Thymus (tissue), 14 donors: ENCODE measurements around the gene EFEMP2. TPM values are rescaled to one million over a fixed set of nuclear protein-coding genes. Genes with fewer than 3 reads are reported as not detected.

Experiments
- DNase-seq, 9 donors: peaks; one replicate each; pipeline ENCODE4 v3.0.0-alpha.2; 2013; ENCODE audit warnings: low spot score in 9 of 9, low read depth in 6 of 9, missing footprints in 1 of 9
- H3K27ac ChIP-seq, 2 donors: one replicate each; pipeline ENCODE4 v1.5.1; 2013; ENCODE audit warnings: control low read depth in 1 of 2, low read depth in 1 of 2, low read length in 1 of 2, mild to moderate bottlenecking in 1 of 2, moderate library complexity in 1 of 2
- H3K27me3 ChIP-seq, 2 donors: one replicate each; pipeline ENCODE4 v1.5.1; 2013; ENCODE audit warnings: low read length in 1 of 2; ENCODE audit not compliant: control insufficient read depth in 2 of 2, insufficient read depth in 1 of 2
- H3K36me3 ChIP-seq, 2 donors: one replicate each; pipeline ENCODE4 v1.5.1; 2013; ENCODE audit warnings: low read length in 1 of 2, mild to moderate bottlenecking in 1 of 2, moderate library complexity in 1 of 2; ENCODE audit not compliant: control insufficient read depth in 2 of 2, insufficient read depth in 2 of 2
- H3K4me1 ChIP-seq, 2 donors: one replicate each; pipeline ENCODE4 v1.5.1; 2013; ENCODE audit warnings: low read length in 2 of 2; ENCODE audit not compliant: control insufficient read depth in 2 of 2, insufficient read depth in 2 of 2
- H3K4me3 ChIP-seq, 2 donors: one replicate each; pipeline ENCODE4 v1.5.1; 2013; ENCODE audit warnings: low read length in 2 of 2, control low read depth in 1 of 2, mild to moderate bottlenecking in 1 of 2
- H3K9me3 ChIP-seq, 2 donors: one replicate each; pipeline ENCODE4 v1.5.1; 2013; ENCODE audit warnings: low read length in 1 of 2, mild to moderate bottlenecking in 1 of 2; ENCODE audit not compliant: control insufficient read depth in 2 of 2, insufficient read depth in 1 of 2
- WGBS: extraction: QIAGEN DNeasy Blood & Tissue Kit; methylation state at CpG from one replicate; pipeline ENCODE4 v1.1.7; 2013; 5-methylcytosine and 5-hydroxymethylcytosine counted together
- long read RNA-seq, 10 donors: transcript quantifications; one replicate each; lab custom pipeline, GENCODE V29; 2026
- polyA plus RNA-seq: library from polyadenylated mRNA; stranded (reverse); fragments of 200-250 nt; gene quantifications from one replicate; pipeline ENCODE4 v1.2.3, GENCODE V29; 2013
- total RNA-seq: library from RNA; stranded (reverse); fragments of 120-200 nt; gene quantifications from one replicate; pipeline ENCODE4 v1.2.4, GENCODE V29; 2013
- donor health status: healthy.

EFEMP2 gene
- total RNA-seq (11.9 TPM), polyA plus RNA-seq (41.8 TPM)
- long read RNA-seq, donor 1, partial matches to known transcripts = 0 of 1 reads
- long read RNA-seq, donor 1, other reads (novel, unspliced or antisense) = 0 of 1 reads
- long read RNA-seq, donor 2 = 0 reads
- long read RNA-seq, donor 3, transcript EFEMP2-201 (11 exons, 2,034 nt) = major isoform, 7 of 7 reads
- long read RNA-seq, donor 3, partial matches to known transcripts = 0 of 7 reads
- long read RNA-seq, donor 3, other reads (novel, unspliced or antisense) = 0 of 7 reads
- long read RNA-seq, donor 4, partial matches to known transcripts = 0 of 3 reads
- long read RNA-seq, donor 4, other reads (novel, unspliced or antisense) = 0 of 3 reads
- long read RNA-seq, donor 5, transcript EFEMP2-201 (11 exons, 2,034 nt) = major isoform, 18 of 21 reads
- long read RNA-seq, donor 5, partial matches to known transcripts = 0 of 21 reads
- long read RNA-seq, donor 5, other reads (novel, unspliced or antisense) = 0 of 21 reads
- long read RNA-seq, donor 6, transcript EFEMP2-201 (11 exons, 2,034 nt) = major isoform, 13 of 15 reads
- long read RNA-seq, donor 6, partial matches to known transcripts = 0 of 15 reads
- long read RNA-seq, donor 6, other reads (novel, unspliced or antisense) = 0 of 15 reads
- long read RNA-seq, donor 7, partial matches to known transcripts = 0 of 5 reads
- long read RNA-seq, donor 7, other reads (novel, unspliced or antisense) = 0 of 5 reads
- long read RNA-seq, donor 8, partial matches to known transcripts = 0 of 2 reads
- long read RNA-seq, donor 8, other reads (novel, unspliced or antisense) = 0 of 2 reads
- long read RNA-seq, donor 9, transcript EFEMP2-201 (11 exons, 2,034 nt) = major isoform, 8 of 8 reads
- long read RNA-seq, donor 9, partial matches to known transcripts = 0 of 8 reads
- long read RNA-seq, donor 9, other reads (novel, unspliced or antisense) = 0 of 8 reads
- long read RNA-seq, donor 10, transcript EFEMP2-201 (11 exons, 2,034 nt) = major isoform, 5 of 8 reads
- long read RNA-seq, donor 10, partial matches to known transcripts = 0 of 8 reads
- long read RNA-seq, donor 10, other reads (novel, unspliced or antisense) = 0 of 8 reads

DNA sequence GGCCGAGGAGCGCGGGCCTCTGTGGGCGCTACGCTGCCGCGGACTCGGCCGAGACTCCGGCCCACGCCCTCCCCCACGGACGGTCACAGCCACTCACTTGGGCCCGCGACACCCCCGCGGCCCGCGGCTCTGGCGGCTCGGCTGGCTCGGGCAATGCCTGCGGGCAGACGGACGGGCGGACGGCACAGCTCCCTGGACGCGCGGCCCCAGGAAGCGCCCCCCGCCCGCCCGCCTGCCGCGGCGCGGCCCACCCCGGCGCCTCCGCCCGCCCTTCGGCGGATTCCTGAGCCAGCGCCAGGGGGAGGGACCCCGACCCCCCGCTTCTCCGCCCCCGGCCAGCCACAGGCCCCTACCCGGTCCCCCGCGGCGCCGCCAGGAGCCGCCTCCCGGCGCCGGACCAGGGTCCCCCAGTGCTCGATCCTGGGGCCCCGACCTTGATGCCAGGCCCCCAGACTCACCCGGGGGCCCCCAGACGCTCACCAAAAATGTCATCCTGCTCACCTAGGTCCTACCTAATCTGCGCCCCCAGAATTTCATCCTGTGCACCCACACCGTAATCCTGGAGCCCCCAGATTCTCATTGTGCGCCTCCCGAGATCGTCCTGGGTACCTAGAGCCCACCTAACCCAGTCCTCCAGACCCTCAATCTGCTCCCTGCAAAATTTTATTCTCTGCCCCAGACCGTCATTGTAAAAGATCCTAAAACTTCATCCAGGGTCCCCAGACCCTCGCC lies at the start of gene EFEMP2:
Gene EFEMP2 (minus strand): TSS at position 215 of the 732 bp plus-strand sequence. CDS start 446 bp downstream, outside the sequence.
- peaks cover 10 to 15% of the 10 kb centered on the region in 2 donors for H3K4me1 ChIP-seq
- peak within 1 kb of the TSS; percentile 49 to 62 for H3K4me3 ChIP-seq
- no peaks in the 10 kb centered on the region for H3K9me3 ChIP-seq
- peaks cover 0 to 9% of the 10 kb centered on the region in 2 donors for H3K36me3 ChIP-seq
- DNase-seq = no peak
- H3K27me3 ChIP-seq = peaks cover 11 to 42% of the 10 kb centered on the region in 2 donors
- peak within 1 kb of the TSS; percentile 23 to 61 for H3K27ac ChIP-seq
- WGBS = 9% methylated on average over 68 of the region's 69 CpGs

DNA sequence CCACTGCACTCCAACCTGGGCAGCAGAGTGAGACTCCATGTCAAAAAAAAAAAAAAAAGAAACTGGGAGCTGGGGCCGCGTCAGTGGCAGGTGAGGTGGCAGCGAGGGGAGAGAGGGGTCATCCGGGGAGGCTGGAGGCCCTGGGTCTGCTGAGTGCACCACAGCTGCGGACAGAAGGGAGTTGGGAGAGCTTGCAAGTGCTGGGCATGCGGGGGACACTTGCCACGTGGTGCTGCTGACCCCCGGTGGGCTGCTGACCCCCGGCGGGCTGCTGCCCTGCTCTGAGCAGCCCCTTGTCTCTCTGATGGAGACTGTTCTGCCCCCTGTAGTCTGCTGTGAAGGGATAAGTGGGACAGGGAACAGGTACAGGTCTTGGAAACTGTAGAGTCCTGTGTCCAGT lies 49.3 kb upstream of the EFEMP2 start:
- WGBS = over 99% methylated on average over 10 of the region's 10 CpGs
- Histone ChIP-seq H3K9me3 (no peaks in the 10 kb centered on the region), H3K4me1 (peaks cover 23 to 30% of the 10 kb centered on the region in 2 donors), H3K27ac (no peak overlapping the region), H3K27me3 (no peaks in the 10 kb centered on the region), H3K36me3 (peaks cover 22 to 38% of the 10 kb centered on the region in 2 donors), H3K4me3 (no peak overlapping the region)
- DNase-seq = no peak

DNA sequence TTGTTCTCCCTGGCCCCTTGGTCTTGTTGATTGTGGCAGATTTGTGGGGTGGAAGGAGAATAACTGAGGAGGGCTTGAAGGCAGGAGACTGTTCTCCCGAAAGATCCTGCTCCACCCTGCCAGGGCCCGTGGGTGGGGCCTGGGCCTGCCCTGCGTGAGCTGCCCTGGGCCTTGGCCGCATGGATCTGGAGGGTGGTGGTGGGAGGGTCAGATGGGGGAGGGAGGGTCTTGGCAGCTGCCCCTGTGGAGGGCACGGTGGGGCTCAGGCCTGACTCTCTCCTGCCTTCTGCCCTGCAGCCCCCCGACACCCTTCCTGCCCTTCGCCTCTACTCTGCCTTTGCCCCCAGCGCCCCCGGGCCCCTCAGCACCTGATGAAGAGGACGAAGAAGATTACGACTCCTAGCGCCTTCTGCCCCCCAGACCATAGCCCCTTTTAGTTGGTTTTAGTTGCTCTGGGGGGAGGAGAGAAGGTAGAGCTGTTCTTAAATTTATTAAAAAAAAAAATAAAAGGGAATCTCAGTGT lies 48.5 kb upstream of the EFEMP2 start:
- Histone ChIP-seq H3K9me3 (no peaks in the 10 kb centered on the region), H3K4me3 (no peak overlapping the region), H3K36me3 (peaks cover 22 to 40% of the 10 kb centered on the region in 2 donors), H3K4me1 (peaks cover 25 to 36% of the 10 kb centered on the region in 2 donors), H3K27ac (no peak overlapping the region), H3K27me3 (no peaks in the 10 kb centered on the region)
- WGBS = 96% methylated on average over 12 of the region's 12 CpGs
- DNase-seq = no peak

DNA sequence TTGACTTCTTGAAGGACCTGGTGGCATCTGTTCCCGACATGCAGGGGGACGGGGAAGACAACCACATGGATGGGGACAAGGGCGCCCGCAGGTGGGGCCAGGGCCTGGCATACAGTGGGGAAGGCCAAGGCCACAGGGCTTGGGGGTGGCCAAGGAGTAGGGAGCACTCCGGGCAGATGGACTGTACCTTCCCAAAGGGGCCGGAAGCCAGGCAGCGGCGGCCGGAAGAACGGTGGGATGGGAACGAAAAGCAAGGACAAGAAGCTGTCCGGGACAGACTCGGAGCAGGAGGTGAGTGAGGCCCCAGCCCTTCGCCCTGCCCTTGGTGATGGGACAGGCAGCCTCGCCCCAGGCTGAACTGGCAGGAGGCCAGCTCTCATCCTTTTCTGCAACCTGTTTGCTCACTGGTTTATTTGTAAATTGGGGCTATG lies 47.8 kb upstream of the EFEMP2 start:
- Histone ChIP-seq H3K27ac (peak overlapping the region in 1 of 2 donors; percentile 87), H3K27me3 (no peaks in the 10 kb centered on the region), H3K4me1 (peaks cover 27 to 36% of the 10 kb centered on the region in 2 donors), H3K4me3 (peak overlapping the region; percentile 55 to 89), H3K9me3 (no peaks in the 10 kb centered on the region), H3K36me3 (peaks cover 22 to 40% of the 10 kb centered on the region in 2 donors)
- no peak for DNase-seq
- 75% methylated on average over 15 of the region's 15 CpGs for WGBS

DNA sequence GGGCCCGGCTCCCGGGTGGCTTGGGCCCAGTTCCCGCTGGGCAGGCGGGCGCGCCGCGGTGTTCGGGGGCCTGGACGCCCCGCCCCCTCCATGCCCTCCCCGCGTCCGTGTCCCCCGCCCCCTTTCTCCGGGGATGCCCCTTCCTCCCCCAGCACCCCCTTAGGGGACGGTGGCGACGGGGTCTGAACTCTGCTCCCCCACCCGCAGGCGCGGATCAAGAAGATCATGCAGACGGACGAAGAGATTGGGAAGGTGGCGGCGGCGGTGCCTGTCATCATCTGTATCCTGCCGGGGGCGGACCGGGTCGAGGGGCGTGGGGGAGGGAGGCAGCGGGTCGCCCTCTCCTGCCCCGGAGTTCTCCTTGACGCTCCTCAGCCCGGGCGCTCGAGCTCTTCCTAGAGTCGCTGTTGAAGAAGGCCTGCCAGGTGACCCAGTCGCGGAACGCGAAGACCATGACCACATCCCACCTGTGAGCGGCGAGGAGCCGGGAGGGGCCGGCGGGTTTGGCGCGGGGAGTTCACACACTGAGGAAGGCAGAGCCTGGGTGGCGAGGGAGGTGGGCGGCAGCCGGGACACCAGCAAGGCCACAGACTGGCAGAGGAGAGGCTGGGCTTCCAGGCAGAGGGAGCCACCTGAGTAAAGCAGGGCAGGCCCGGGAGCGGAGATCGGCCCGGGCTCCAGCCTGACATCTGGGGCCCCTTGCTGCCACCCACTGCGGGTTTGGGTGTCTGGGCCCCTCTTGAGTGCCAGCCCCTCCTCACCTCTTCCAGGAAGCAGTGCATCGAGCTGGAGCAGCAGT lies 47.2 kb upstream of the EFEMP2 start:
- Histone ChIP-seq H3K9me3 (no peaks in the 10 kb centered on the region), H3K4me1 (peaks cover 28 to 36% of the 10 kb centered on the region in 2 donors), H3K27me3 (no peaks in the 10 kb centered on the region), H3K36me3 (peaks cover 20 to 40% of the 10 kb centered on the region in 2 donors), H3K27ac (peak overlapping the region; percentile 57 to 87), H3K4me3 (peak overlapping the region; percentile 55 to 89)
- under 1% methylated on average over 60 of the region's 60 CpGs for WGBS
- peak in 3 of 9 donors; percentile 44 to 74 (median 45) for DNase-seq

DNA sequence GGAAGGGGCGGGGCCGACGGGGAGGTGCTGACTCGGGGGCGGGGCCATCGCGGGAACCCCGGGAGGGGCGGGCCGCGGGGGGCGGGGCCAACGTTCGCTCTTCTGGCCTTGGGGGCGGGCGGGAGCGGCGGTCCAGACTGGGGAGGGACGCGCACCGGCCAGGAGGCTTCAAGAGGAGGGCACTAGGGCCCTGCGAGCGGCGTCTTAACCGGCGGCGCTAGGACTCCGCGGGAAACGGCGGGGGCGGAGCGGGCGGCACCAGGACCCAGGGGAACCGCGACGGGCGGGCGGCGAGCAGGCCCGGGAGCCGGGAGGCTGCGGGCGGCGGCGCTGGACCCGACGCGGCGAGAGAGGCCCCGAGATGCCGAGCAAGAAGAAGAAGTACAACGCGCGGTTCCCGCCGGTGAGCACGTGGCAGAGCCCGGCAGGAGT lies 46.6 kb upstream of the EFEMP2 start, which contains the start of gene DRAP1:
Gene DRAP1 (plus strand): TSS at position 286 of the 432 bp plus-strand sequence. CDS start 76 bp downstream, at position 362.
- peak within 1 kb of the TSS; percentile 73 to 93 for H3K27ac ChIP-seq
- no peaks in the 10 kb centered on the region for H3K9me3 ChIP-seq
- H3K36me3 ChIP-seq = peaks cover 19 to 38% of the 10 kb centered on the region in 2 donors
- H3K4me1 ChIP-seq = peaks cover 28 to 36% of the 10 kb centered on the region in 2 donors
- peak within 1 kb of the TSS; percentile 88 to 89 for H3K4me3 ChIP-seq
- peak; percentile 77 to 98 (median 93) for DNase-seq
- H3K27me3 ChIP-seq = no peaks in the 10 kb centered on the region
- WGBS = under 1% methylated on average over 59 of the region's 59 CpGs

DNA sequence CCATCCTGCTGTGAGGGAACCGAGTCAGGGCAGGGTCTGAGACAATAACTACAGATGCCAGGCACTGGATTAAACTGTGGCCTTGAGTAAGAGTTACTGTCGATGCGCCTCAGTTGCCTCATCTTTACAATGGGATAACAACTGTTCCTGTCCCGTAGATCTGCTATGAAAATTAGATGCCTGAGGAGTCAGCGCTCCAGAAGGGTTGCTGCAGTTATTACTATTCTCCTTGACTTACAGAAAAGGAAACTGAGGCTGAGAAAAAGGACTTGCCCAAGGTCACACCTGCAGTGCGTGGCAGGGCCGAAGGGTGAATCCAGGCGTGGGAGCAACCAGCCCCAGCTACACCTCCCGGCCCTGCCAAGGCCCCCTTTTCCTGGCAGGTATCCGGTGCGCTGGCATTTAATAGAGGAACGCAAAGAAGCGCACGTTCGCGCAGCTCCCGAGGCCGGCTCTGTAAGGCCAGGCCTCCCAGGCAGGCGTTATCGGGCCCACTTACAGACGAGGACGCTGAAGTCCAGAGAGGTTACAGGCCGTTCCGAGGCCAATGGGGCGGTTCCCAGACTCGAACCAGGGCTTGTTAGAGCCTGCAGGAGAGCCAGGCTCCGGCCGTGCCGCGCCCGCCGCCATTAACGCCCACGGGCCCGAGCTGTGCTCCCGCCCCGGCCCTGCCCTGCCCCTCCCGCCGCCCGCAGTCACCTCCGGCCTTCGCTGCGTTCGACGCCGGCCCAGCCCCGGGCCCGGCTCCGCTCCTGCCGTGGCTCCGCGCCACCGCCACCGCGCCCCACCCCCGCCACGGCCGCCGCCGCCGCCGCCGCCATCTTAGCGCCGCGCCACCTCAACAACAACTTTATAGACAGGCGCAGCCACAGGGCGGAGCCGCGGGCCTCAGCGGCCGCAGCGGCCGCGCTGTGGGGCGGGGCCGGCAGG lies 45.9 kb upstream of the EFEMP2 start, which contains the start of gene C11orf68:
Gene C11orf68 (minus strand): TSS at position 852 of the 930 bp plus-strand sequence. CDS start 31 bp downstream, at position 821.
- Histone ChIP-seq H3K9me3 (no peaks in the 10 kb centered on the region), H3K27ac (peak within 1 kb of the TSS; percentile 73 to 93), H3K27me3 (no peaks in the 10 kb centered on the region), H3K36me3 (peaks cover 19 to 37% of the 10 kb centered on the region in 2 donors), H3K4me1 (peaks cover 28 to 36% of the 10 kb centered on the region in 2 donors), H3K4me3 (peak within 1 kb of the TSS; percentile 88 to 89)
- WGBS = 5% methylated on average over 77 of the region's 77 CpGs
- DNase-seq = peak in 2 of 9 donors; percentile 36 to 65
